DOHH2 (cell line): Measurements from ENCODE around the gene PREX1.

Source experiments
- H3F3A ChIP-seq: fragments of 200-600 bp; sonication (generic), shearing (Covaris generic); 2 replicates; pipeline ENCODE4 v1.6.0; 2016; ENCODE audit warnings: antibody characterized with exemption, mild to moderate bottlenecking; ENCODE audit not compliant: control insufficient read depth, insufficient read depth
- H3K27ac ChIP-seq: fragments of 200-600 bp; sonication (generic); 2 replicates; pipeline ENCODE4 v1.5.1; 2014; ENCODE audit warnings: low read depth, mild to moderate bottlenecking, low read length, moderate library complexity
- H3K27me3 ChIP-seq: fragments of 200-600 bp; sonication (generic); 2 replicates; pipeline ENCODE4 v1.6.1; 2014; ENCODE audit warnings: mild to moderate bottlenecking, low read length, mixed read lengths; ENCODE audit not compliant: control insufficient read depth
- H3K36me3 ChIP-seq: fragments of 200-600 bp; sonication (generic); 2 replicates; pipeline ENCODE4 v1.6.1; 2014; ENCODE audit warnings: mild to moderate bottlenecking, low read length, moderate library complexity, mixed read lengths; ENCODE audit not compliant: control insufficient read depth
- H3K4me1 ChIP-seq: fragments of 200-600 bp; sonication (generic); 2 replicates; pipeline ENCODE4 v1.6.1; 2014; ENCODE audit warnings: mild to moderate bottlenecking, low read length, mixed read lengths; ENCODE audit not compliant: control insufficient read depth
- H3K4me2 ChIP-seq: fragments of 200-600 bp; sonication (generic); 2 replicates; pipeline ENCODE4 v1.6.0; 2014; ENCODE audit warnings: mild to moderate bottlenecking, low read length, moderate library complexity
- H3K4me3 ChIP-seq: fragments of 200-600 bp; sonication (generic); 2 replicates; pipeline ENCODE4 v1.5.1; 2014; ENCODE audit warnings: mild to moderate bottlenecking, low read length, mixed read lengths
- H3K79me2 ChIP-seq: fragments of 200-600 bp; sonication (generic); 2 replicates; pipeline ENCODE4 v1.6.1; 2014; ENCODE audit warnings: mild to moderate bottlenecking, low read length, mixed read lengths; ENCODE audit not compliant: control insufficient read depth
- H3K9me2 ChIP-seq: fragments of 200-600 bp; sonication (generic); replicated peaks from 2 replicates; pipeline ENCODE4 v1.6.1; 2014; ENCODE audit warnings: mild to moderate bottlenecking, low read length, mixed read lengths; ENCODE audit not compliant: control insufficient read depth
- H3K9me3 ChIP-seq: fragments of 200-600 bp; sonication (generic); 2 replicates; pipeline ENCODE4 v1.6.1; 2014; ENCODE audit warnings: antibody characterized with exemption, low read length, mixed read lengths; ENCODE audit not compliant: control insufficient read depth, insufficient read depth
- H4K20me1 ChIP-seq: fragments of 200-600 bp; sonication (generic); 2 replicates; pipeline ENCODE4 v1.6.0; 2014; ENCODE audit warnings: low read depth, mild to moderate bottlenecking, antibody characterized with exemption, low read length, moderate library complexity; ENCODE audit not compliant: control insufficient read depth, insufficient read depth
- CTCF ChIP-seq: fragments of 200-600 bp; sonication (generic); IDR thresholded peaks from one replicate; pipeline ENCODE4 v1.5.1; 2014; ENCODE audit warnings: antibody characterized with exemption, mild to moderate bottlenecking, low read depth, low read length; ENCODE audit not compliant: poor library complexity, severe bottlenecking
- EZH2phosphoT487 ChIP-seq: fragments of 200-600 bp; sonication (generic); IDR thresholded peaks from 2 replicates; pipeline ENCODE4 v1.6.1; 2017; ENCODE audit warnings: borderline replicate concordance, mild to moderate bottlenecking, antibody characterized with exemption, low read length, moderate library complexity, mixed read lengths

The PREX1 gene

GRCh38 chr20:48825566-48825920, 2.3 kb downstream of the PREX1 start:
- H3K79me2 ChIP-seq, result no peaks in the 10 kb centered on the region
- H3K36me3 ChIP-seq, result no peaks in the 10 kb centered on the region
- TF ChIP-seq CTCF (no peak), EZH2phosphoT487 (no peak)
- no peak overlapping the region for H3K27ac ChIP-seq
- H3K9me2 ChIP-seq, result no peaks in the 10 kb centered on the region
- peak overlapping the region; percentile 70 for H3K4me3 ChIP-seq
- peak overlapping the region; percentile 65 for H3K4me2 ChIP-seq
- H3F3A ChIP-seq, result peaks cover 21% of the 10 kb centered on the region
- H3K27me3 ChIP-seq, result peaks cover 17% of the 10 kb centered on the region
- H4K20me1 ChIP-seq, result no peaks in the 10 kb centered on the region; the same call in 1 of the 2 replicates
- peaks cover 76% of the 10 kb centered on the region for H3K4me1 ChIP-seq
- no peaks in the 10 kb centered on the region for H3K9me3 ChIP-seq

- TF ChIP-seq EZH2phosphoT487, result no peak
- TF ChIP-seq CTCF, result no peak
- peaks cover 81% of the 10 kb centered on the region for H3K4me1 ChIP-seq
- peaks cover 21% of the 10 kb centered on the region for H3F3A ChIP-seq
- 0 out of 2 replicates have a peak overlapping the region, but pooled peaks have one; percentile 65 for H3K4me2 ChIP-seq
- no peaks in the 10 kb centered on the region for H3K79me2 ChIP-seq
- no peaks in the 10 kb centered on the region for H3K36me3 ChIP-seq
- peaks cover 17% of the 10 kb centered on the region for H3K27me3 ChIP-seq
- no peaks in the 10 kb centered on the region for H3K9me2 ChIP-seq
- no peak overlapping the region for H3K4me3 ChIP-seq
- no peak overlapping the region for H3K27ac ChIP-seq
- H3K9me3 ChIP-seq, result no peaks in the 10 kb centered on the region
- H4K20me1 ChIP-seq, result no peaks in the 10 kb centered on the region; the same call in 1 of the 2 replicates
These were observed 2.8 kb downstream of the PREX1 start for GRCh38 chr20:48824830-48825565.

GRCh38 chr20:48823960-48824498, 3.8 kb downstream of the PREX1 start:
- Histone ChIP-seq H4K20me1 (no peaks in the 10 kb centered on the region; the same call in 1 of the 2 replicates), H3F3A (peaks cover 21% of the 10 kb centered on the region), H3K4me2 (peak overlapping the region; percentile 72), H3K79me2 (no peaks in the 10 kb centered on the region), H3K9me2 (no peaks in the 10 kb centered on the region), H3K4me1 (peaks cover 91% of the 10 kb centered on the region), H3K4me3 (peak overlapping the region; percentile 11), H3K9me3 (no peaks in the 10 kb centered on the region), H3K27me3 (peaks cover 17% of the 10 kb centered on the region), H3K27ac (no peak overlapping the region), H3K36me3 (no peaks in the 10 kb centered on the region)
- TF ChIP-seq EZH2phosphoT487 (no peak), CTCF (no peak)
